Colonic mucosa (tissue), 4 donors: ENCODE data around the gene MAPKAPK5. TPM values are rescaled to one million over a fixed set of nuclear protein-coding genes. Genes with fewer than 3 reads are reported as not detected.
A peak's percentile ranks its signal among the peaks of the same experiment; 100 is the strongest.
"Not testable (repeated sequence)": the region's sequence is repeated elsewhere in the genome, so short reads cannot be mapped to it uniquely, and the experiment has no call there.

Experiments used
- DNase-seq: peaks from one replicate; pipeline ENCODE4 v3.0.0-alpha.2; 2020
- H3K27ac ChIP-seq: fragments of 200-600 bp; one replicate; pipeline ENCODE4 v1.8.0; 2021
- H3K27me3 ChIP-seq: fragments of 200-600 bp; one replicate; pipeline ENCODE4 v1.8.0; 2021
- H3K36me3 ChIP-seq: fragments of 200-600 bp; one replicate; pipeline ENCODE4 v1.8.0; 2021
- H3K4me1 ChIP-seq: fragments of 200-600 bp; one replicate; pipeline ENCODE4 v1.8.0; 2021; ENCODE audit warnings: mild to moderate bottlenecking
- H3K4me3 ChIP-seq: fragments of 200-600 bp; one replicate; pipeline ENCODE4 v1.8.0; 2021
- H3K9ac ChIP-seq, 2 donors: one replicate each; pipeline ENCODE4 v1.7.0; 2013; ENCODE audit warnings: control low read depth in 2 of 2, low read depth in 2 of 2, low read length in 2 of 2
- H3K9me3 ChIP-seq: fragments of 200-600 bp; one replicate; pipeline ENCODE4 v1.8.0; 2021
- intact Hi-C: fragments of 100-400 bp; cut with DNase I; formaldehyde crosslinking; loops from one replicate; pipeline ENCODE4 v1.14.1; 2022
- total RNA-seq, 2 donors: library from RNA; stranded (reverse); fragmentation: NEBNext Ultra II Directional in 1 of 2; extraction: Animal tissue kit (Norgen Biotek cat#: 25700) in 1 of 2; gene quantifications; one replicate each; pipeline ENCODE4 v1.2.1, GENCODE V29; 2021
- TF ChIP-seq, protein P1 (sequence below): fragments of 200-600 bp; IDR thresholded peaks from one replicate; pipeline ENCODE4 v1.8.0; 2022; ENCODE audit warnings: antibody characterized with exemption, mild to moderate bottlenecking
- donor health status: healthy.
- donor health status: DM: no; HTN: no; CAD: no.
- donor health status: DM: no; HTN: no; CAD: no.

The MAPKAPK5 gene
- total RNA-seq, 2 donors from 2014 or later: 76.9 to 84.8 TPM

DNA sequence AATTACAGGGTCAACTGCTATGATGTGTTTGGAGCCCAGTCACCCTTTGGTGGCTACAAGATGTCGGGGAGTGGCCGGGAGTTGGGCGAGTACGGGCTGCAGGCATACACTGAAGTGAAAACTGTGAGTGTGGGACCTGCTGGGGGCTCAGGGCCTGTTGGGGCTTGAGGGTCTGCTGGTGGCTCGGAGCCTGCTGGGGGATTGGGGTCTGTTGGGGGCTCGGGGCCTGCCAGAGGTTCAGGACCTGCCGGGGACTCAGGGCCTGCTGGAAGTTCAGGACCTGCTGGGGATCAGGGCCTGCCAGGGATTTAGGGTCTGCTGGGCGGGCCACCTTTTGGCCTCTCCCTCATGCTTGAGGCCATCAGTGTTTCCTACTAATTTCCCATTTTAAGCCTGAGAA, 38.2 kb upstream of the MAPKAPK5 start:
- no peak for DNase-seq
- Histone ChIP-seq H3K9ac (no peak overlapping the region), H3K36me3 (peaks cover 25% of the 10 kb centered on the region), H3K27ac (no peak overlapping the region), H3K4me1 (no peaks in the 10 kb centered on the region), H3K9me3 (no peaks in the 10 kb centered on the region), H3K4me3 (no peak overlapping the region), H3K27me3 (no peaks in the 10 kb centered on the region)
- TF ChIP-seq, protein P1, sequence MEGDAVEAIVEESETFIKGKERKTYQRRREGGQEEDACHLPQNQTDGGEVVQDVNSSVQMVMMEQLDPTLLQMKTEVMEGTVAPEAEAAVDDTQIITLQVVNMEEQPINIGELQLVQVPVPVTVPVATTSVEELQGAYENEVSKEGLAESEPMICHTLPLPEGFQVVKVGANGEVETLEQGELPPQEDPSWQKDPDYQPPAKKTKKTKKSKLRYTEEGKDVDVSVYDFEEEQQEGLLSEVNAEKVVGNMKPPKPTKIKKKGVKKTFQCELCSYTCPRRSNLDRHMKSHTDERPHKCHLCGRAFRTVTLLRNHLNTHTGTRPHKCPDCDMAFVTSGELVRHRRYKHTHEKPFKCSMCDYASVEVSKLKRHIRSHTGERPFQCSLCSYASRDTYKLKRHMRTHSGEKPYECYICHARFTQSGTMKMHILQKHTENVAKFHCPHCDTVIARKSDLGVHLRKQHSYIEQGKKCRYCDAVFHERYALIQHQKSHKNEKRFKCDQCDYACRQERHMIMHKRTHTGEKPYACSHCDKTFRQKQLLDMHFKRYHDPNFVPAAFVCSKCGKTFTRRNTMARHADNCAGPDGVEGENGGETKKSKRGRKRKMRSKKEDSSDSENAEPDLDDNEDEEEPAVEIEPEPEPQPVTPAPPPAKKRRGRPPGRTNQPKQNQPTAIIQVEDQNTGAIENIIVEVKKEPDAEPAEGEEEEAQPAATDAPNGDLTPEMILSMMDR: no peak
- intact Hi-C loops: no loop called here

DNA sequence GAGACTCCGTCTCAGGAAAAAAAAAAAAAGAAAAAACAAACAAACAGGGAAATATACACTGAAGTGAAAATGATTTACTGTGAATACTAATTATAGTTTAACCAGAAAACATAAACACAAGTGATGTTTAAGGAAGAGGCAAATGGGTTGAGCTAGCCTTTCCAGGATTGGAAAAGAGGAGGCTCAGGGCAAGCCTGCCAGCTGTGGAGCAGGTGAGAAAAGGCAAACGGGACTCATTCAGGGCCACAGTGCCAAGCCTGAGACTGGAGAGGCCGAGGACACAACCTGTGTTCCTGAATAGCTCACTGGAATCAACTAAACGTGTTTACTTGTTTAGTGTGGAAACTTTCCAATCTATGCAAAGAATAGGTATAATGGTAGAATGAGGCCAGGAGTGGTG, 35.7 kb upstream of the MAPKAPK5 start:
- Histone ChIP-seq H3K4me3 (no peak overlapping the region), H3K9ac (no peak overlapping the region), H3K27me3 (no peaks in the 10 kb centered on the region), H3K36me3 (peaks cover 24% of the 10 kb centered on the region), H3K27ac (no peak overlapping the region), H3K9me3 (no peaks in the 10 kb centered on the region), H3K4me1 (no peaks in the 10 kb centered on the region)
- TF ChIP-seq, protein P1: no peak
- intact Hi-C loops: no loop called here
- DNase-seq: no peak

DNA sequence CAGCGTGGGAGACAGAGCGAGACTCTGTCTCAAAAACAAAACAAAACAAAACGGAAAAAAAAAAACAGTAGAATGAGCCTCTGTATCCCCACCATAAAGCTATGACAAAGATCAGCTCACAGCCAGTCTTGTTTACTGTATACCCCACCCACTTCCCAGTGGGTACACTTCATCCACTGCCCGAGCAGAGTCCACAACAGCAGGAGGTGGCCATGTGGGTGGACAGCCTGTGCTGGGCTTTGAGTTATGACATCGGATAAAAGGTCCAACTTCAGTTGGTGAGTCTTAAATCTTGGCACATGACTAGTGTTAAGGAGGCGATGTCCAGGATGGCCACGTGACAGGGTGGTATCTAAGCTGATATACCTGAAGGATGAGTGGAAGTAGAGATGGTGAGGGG, 34.8 kb upstream of the MAPKAPK5 start:
- Histone ChIP-seq H3K27me3 (no peaks in the 10 kb centered on the region), H3K27ac (no peak overlapping the region), H3K4me1 (no peaks in the 10 kb centered on the region), H3K36me3 (peaks cover 24% of the 10 kb centered on the region), H3K9me3 (no peaks in the 10 kb centered on the region), H3K9ac (no peak overlapping the region), H3K4me3 (no peak overlapping the region)
- TF ChIP-seq, protein P1: no peak
- intact Hi-C loops: no loop called here
- DNase-seq: no peak

DNA sequence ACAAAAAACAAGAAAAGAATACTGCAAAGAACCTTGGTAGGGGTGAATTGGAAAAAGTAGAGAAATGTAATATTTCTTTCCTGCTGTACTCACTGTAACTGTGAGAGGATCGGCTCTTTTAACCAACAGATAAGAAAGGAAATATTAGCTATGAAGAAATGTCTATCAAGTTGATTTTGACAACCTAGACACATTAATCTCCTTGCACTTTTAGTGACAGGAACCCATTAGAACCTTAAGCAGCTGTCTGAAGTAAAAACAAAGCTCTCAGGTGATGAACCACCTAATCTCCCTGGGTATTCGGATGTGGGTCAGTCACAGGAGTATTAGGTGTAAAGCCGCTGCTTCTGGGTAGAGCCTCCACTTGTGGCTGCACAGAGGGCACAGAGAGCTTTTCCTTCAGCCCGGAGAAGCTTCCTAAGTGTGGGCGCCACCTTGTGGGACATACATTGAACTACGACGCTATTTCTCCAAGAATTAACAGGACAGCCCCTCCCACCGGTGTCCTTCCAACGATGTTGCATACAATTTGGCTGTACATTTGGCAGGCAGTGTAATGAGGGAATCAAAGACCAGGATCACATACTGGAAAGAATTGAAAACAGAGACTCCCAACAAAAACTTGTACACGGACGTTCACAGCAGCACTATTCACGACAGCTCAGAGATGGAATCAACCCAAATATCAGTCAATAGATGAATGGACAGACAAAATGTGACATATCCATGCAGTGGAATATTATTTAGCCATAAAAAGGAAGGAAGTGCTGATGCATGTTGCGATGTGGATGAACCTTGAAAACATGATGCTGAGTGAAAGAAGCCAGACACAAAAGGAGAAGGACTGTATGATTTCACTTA, 28.9 kb upstream of the MAPKAPK5 start:
- no peaks in the 10 kb centered on the region for H3K9me3 ChIP-seq
- no peaks in the 10 kb centered on the region for H3K27me3 ChIP-seq
- TF ChIP-seq, protein P1: peak; percentile 56
- intact Hi-C loops: loop anchor here (2.0 kb wide), 1 partner anchor 60 kb away; no protein-coding TSS in a partner anchor
- H3K9ac ChIP-seq: no peak overlapping the region
- peak; percentile 80 for DNase-seq
- no peak overlapping the region for H3K27ac ChIP-seq
- no peak overlapping the region for H3K4me3 ChIP-seq
- peaks cover 6% of the 10 kb centered on the region for H3K36me3 ChIP-seq
- H3K4me1 ChIP-seq: no peaks in the 10 kb centered on the region

DNA sequence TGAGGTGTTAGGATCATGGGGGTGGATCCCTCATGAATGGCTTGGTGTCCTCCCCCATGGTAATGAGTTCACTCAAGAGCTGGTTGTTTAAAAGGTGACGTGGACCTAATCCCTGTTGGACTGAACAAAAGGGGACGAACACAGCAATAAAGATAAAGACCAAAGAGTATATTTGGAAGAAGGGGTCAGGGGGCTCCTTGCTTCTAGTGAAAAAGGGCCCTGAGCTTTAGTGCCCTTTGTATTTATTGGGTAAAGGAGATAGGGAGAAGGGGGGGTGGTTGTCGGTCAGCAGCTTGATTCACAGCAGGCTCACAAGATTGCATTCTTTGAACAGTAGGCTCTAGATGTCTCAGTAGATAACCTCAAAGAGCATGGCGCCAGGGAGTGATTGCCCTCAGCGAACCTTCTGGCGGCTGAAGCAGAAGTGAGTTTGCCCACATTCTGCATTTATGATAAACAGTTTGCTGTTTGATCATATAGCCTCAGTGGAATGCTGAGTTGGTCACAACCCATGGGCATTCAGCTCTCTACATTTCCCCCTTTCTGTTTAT, 25.9 kb upstream of the MAPKAPK5 start:
- Histone ChIP-seq H3K27ac (no peak overlapping the region), H3K9me3 (no peaks in the 10 kb centered on the region), H3K27me3 (no peaks in the 10 kb centered on the region), H3K4me3 (no peak overlapping the region), H3K9ac (no peak overlapping the region), H3K36me3 (no peaks in the 10 kb centered on the region), H3K4me1 (peaks cover 11% of the 10 kb centered on the region)
- intact Hi-C loops: no loop called here
- TF ChIP-seq, protein P1: no peak
- no peak for DNase-seq

DNA sequence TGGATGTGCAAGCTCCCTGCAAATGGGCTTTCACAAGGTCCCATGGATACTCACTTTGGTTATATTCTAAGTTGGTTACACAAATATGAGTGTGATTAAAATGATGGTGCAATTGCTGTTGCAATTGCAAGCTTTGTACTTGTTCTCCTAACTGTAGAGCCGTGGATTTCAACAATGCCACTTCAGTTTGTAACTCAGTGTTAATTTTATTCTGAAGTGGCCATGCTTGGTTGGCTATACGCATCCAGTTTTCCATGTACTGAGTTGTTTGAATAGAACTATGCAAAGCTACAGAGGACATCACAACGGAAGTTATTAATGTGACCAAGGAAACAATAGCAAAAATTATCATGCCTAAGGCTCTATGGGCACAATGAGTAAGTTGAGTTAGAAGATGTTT, 25.1 kb upstream of the MAPKAPK5 start:
- H3K9ac ChIP-seq, intact Hi-C loops, H3K36me3 ChIP-seq, H3K4me3 ChIP-seq, H3K9me3 ChIP-seq, H3K27me3 ChIP-seq, DNase-seq, H3K27ac ChIP-seq: not testable (repeated sequence)
- peaks cover 11% of the 10 kb centered on the region for H3K4me1 ChIP-seq
